Memory B cell (primary cell): Measurements from ENCODE around the gene IL24.

Source experiments
- ATAC-seq: fragments of 150-1000 bp; cut with Tn5 transposase; 2 replicates; pipeline ENCODE4 v1.10.0; 2021; ENCODE audit warnings: low read depth, mild to moderate bottlenecking, moderate library complexity
- DNase-seq, 2 donors: peaks; one replicate each; pipeline ENCODE4 v3.0.0; 2022; ENCODE audit warnings: low spot score in 2 of 2
- H3K27ac Mint-ChIP-seq: one replicate; pipeline ENCODE4 v1.8.0; 2022; ENCODE audit warnings: mild to moderate bottlenecking, moderate library complexity, mixed read lengths
- H3K27me3 Mint-ChIP-seq: one replicate; pipeline ENCODE4 v1.8.0; 2022; ENCODE audit warnings: mixed read lengths
- H3K36me3 Mint-ChIP-seq: one replicate; pipeline ENCODE4 v1.8.0; 2022; ENCODE audit warnings: mild to moderate bottlenecking, mixed read lengths
- H3K4me1 Mint-ChIP-seq: one replicate; pipeline ENCODE4 v1.8.0; 2022; ENCODE audit warnings: mixed read lengths
- H3K4me3 Mint-ChIP-seq: one replicate; pipeline ENCODE4 v1.8.0; 2022; ENCODE audit warnings: mild to moderate bottlenecking, moderate library complexity, mixed read lengths
- H3K9me3 Mint-ChIP-seq: one replicate; pipeline ENCODE4 v1.8.0; 2022; ENCODE audit warnings: mixed read lengths

IL24 gene

DNA sequence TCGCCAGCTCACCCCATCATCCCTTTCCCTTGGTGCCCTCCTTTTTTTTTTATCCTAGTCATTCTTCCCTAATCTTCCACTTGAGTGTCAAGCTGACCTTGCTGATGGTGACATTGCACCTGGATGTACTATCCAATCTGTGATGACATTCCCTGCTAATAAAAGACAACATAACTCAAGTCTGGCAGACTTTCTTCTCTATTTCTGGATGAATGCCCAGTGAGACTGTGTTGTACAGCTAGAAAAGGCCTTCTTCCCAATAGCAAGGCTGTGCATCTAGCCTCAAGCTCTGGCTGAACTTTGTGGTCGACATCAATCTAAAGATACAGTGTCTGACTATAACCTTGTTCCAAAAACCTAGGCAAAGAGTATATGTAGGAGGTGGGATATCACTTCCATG lies 6.4 kb downstream of the IL24 start:
- ATAC-seq (no peak), DNase-seq (no peak)
- Mint-ChIP-seq H3K27ac (peak overlapping the region; percentile 89), H3K4me3 (no peak overlapping the region), H3K27me3 (no peaks in the 10 kb centered on the region), H3K36me3 (peaks cover 40% of the 10 kb centered on the region), H3K9me3 (no peaks in the 10 kb centered on the region), H3K4me1 (peaks cover 54% of the 10 kb centered on the region)

DNA sequence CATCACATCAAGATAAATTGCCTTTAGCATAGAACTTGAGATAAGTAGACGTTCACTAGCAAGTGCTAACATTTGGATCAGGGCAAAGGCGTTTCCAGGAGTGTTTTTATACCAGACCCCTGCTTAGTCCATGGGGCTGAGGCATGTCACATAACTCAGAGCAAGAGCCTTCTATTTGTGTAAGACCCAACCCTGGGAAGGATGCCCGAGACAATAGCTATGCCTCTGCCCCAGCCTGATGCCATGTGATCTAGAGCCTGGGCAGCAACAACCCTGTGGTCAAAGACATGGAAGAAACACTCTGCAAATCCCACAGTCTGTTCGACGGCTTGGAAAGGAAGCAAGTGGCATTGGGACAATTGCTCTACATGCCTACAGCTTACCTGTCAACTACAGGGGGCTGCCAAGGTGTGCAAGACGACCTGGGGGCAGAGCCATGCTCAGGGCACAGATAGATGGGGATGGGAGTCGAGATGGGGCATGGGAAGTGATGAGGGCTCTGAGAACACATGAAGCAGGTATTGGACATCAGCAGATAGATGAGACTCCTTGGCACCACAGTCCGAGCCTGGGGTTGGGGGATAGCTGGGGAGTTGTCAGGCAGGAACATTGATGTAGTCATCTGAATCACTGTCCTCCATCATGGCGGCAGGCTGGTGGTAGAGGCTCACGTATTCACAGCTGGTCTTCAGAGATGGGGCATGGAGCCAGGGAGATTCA lies 7.3 kb downstream of the IL24 start:
- ATAC-seq (no peak), DNase-seq (no peak)
- H3K27me3 Mint-ChIP-seq = no peaks in the 10 kb centered on the region
- H3K9me3 Mint-ChIP-seq = no peaks in the 10 kb centered on the region
- no peak overlapping the region for H3K4me3 Mint-ChIP-seq
- peaks cover 43% of the 10 kb centered on the region for H3K36me3 Mint-ChIP-seq
- peaks cover 56% of the 10 kb centered on the region for H3K4me1 Mint-ChIP-seq
- H3K27ac Mint-ChIP-seq = peak overlapping the region; percentile 68

DNA sequence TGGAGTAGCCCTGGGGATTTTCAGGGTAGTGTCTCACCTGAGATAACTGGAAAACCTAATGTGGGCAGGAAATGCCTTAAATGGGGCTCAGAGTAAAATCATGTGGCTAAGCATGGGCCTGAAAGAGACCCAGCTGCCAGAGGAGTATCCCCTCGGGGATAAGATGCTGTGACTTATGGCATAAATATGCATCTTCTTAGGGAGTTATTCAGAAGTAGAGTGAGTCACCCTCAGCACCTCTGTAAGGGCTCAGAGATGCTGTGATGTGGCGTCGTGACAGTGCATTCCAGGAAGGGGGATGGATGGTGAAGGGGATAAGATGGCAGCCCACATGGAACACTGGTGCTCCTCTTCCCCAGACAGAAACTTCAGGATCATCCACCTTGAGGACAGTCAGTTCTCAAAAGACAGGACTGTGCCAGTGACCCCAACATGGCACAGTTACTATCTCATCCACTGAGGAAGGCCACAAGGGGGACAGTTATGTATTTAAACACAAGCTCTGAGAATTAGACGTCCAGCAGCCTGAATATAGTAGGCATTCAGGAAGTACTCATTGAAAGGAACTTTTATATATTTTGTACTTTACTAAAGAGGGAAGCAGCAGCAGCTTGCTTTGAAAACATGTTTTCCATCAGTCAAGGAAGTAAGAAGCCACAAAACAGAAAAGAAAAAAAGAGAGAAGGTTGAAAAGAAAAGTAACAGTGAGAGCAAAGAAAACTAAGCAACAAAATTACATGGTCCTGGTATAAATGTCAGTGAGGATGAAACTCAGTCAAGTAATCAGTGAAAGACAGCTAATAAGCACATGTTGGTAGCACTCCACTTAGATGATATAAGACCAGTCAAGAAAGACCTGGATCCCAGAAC lies 8.3 kb downstream of the IL24 start:
- no peaks in the 10 kb centered on the region for H3K9me3 Mint-ChIP-seq
- ATAC-seq (peak; percentile 80), DNase-seq (no peak)
- H3K27me3 Mint-ChIP-seq = no peaks in the 10 kb centered on the region
- H3K27ac Mint-ChIP-seq = peak overlapping the region; percentile 68
- H3K36me3 Mint-ChIP-seq = peaks cover 43% of the 10 kb centered on the region
- peaks cover 53% of the 10 kb centered on the region for H3K4me1 Mint-ChIP-seq
- peak overlapping the region; percentile 49 for H3K4me3 Mint-ChIP-seq

DNA sequence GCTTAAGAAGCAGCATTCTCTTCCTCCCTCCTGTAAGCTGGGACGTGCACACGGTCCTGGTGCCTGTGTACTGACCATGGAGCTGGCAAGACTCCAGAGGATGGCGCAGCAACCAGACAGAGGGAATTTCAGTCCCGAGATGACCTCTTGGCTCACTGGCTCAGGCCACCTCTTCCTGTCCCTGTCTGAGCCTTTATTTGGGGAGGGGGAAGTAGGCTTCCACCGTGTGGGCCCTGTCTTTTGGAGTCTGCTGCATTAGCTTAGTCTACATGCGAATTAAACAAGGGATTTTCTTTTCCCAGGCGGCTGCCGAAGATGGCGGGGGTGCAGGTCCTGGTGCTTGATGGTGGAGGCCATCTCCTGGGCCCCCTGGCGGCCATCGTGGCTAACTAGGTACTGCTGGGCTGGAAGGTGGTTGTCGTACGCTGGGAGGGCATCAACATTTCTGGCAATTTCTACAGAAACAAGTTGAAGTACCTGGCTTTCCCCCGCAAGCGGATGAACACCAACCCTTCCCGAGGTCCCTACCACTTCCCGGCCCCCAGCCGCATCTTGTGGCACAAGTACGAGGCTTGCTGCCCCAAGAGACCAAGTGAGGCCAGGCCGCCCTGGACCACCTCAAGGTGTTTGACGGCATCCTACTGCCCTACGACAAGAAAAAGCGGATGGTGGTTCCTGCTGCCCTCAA lies 10.2 kb downstream of the IL24 start:
- H3K36me3 Mint-ChIP-seq = peaks cover 60% of the 10 kb centered on the region
- peak overlapping the region; percentile 54 for H3K4me3 Mint-ChIP-seq
- no peak overlapping the region for H3K27ac Mint-ChIP-seq
- ATAC-seq (no peak), DNase-seq (no peak)
- H3K4me1 Mint-ChIP-seq = peaks cover 62% of the 10 kb centered on the region
- H3K9me3 Mint-ChIP-seq = no peaks in the 10 kb centered on the region
- H3K27me3 Mint-ChIP-seq = no peaks in the 10 kb centered on the region

GRCh38 chr1:206908038-206908437 lies 10.8 kb downstream of the IL24 start:
- peaks cover 62% of the 10 kb centered on the region for H3K36me3 Mint-ChIP-seq

DNA sequence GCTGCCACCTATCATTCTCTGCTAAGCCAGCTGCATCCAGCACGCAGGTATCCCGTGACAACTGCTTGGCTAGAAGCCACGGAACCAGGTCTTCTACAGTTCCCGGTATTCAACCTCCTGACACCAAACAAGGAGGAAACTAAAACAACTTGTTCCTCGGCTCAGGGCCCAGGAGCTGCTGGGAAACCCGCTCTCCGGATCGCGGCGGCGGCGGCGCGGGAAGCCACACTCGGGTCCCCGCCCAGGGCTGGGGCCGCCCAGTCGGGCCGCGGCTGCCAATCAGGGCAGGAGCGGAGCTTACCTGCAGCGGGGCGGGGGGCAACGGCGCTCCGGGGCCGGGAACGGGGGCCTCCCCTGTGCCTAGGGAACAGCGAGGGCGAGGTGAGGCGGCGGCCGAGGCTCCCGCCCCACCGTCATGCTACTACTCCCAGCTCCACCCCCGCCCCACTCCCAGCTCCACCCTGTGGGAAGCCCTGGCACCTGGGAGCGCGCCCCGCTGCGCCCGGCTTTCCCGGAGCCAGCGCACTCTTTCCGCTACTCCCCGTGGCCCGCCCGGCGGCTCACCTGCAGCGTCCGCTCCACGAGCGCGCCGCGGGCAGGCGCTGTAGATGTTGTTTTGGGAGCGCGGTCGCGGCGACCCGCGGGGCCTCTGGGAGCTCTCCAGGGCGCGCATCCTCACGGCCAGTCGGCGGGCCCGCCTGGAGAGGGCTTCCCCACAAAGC lies 12.1 kb downstream of the IL24 start:
- DNase-seq (peak in 1 of 2 donors; percentile 37), ATAC-seq (peak; percentile 18)
- H3K36me3 Mint-ChIP-seq = peaks cover 59% of the 10 kb centered on the region
- no peaks in the 10 kb centered on the region for H3K27me3 Mint-ChIP-seq
- no peaks in the 10 kb centered on the region for H3K9me3 Mint-ChIP-seq
- peaks cover 70% of the 10 kb centered on the region for H3K4me1 Mint-ChIP-seq
- peak overlapping the region; percentile 81 for H3K27ac Mint-ChIP-seq
- H3K4me3 Mint-ChIP-seq = peak overlapping the region; percentile 37

More at GRCh38 chr1:206908038-206908437, 10.8 kb downstream of the IL24 start:
- peaks cover 63% of the 10 kb centered on the region for H3K4me1 Mint-ChIP-seq
- H3K4me3 Mint-ChIP-seq = peak overlapping the region; percentile 54
- peak overlapping the region; percentile 25 for H3K27ac Mint-ChIP-seq
- no peaks in the 10 kb centered on the region for H3K9me3 Mint-ChIP-seq
- ATAC-seq (no peak), DNase-seq (no peak)
- no peaks in the 10 kb centered on the region for H3K27me3 Mint-ChIP-seq

- ATAC-seq (no peak), DNase-seq (no peak)
- Mint-ChIP-seq H3K36me3 (peaks cover 58% of the 10 kb centered on the region), H3K9me3 (no peaks in the 10 kb centered on the region), H3K4me3 (peak overlapping the region; percentile 54), H3K27me3 (no peaks in the 10 kb centered on the region), H3K27ac (peak overlapping the region; percentile 81), H3K4me1 (peaks cover 71% of the 10 kb centered on the region)
Measured at GRCh38 chr1:206909883-206910318, 12.7 kb downstream of the IL24 start.

DNA sequence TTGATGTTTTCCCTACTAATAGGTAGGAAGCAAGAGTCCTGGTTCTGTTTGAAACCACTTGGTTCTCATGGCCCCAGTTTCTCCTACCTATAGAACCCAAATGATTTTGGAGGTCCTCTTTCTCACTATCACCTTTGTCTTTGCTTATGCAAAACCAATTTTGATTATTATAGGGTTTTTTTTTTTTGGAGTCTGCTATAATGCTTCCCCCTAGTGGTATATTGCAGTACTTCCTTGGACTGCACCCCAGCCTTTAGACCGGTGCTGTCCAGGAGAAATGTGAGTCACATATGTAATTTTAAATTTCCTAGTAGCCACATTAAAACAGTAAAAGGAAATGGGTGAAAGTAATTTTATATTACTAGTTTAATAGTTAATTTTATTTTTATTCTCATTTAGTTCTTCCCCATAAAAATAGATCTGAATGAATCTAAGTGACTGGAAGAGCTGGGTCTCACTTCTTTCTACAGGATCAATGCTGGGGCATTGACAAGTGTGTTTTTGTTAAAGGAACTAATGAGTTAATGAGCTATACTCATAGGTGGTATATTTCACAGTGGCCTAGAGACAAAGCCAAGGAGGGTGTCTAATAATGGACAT lies 13.9 kb downstream of the IL24 start:
- H3K4me3 Mint-ChIP-seq = peak overlapping the region; percentile 69
- H3K9me3 Mint-ChIP-seq = no peaks in the 10 kb centered on the region
- ATAC-seq (peak; percentile 58), DNase-seq (peak in 1 of 2 donors; percentile 59)
- peaks cover 72% of the 10 kb centered on the region for H3K4me1 Mint-ChIP-seq
- H3K27me3 Mint-ChIP-seq = no peaks in the 10 kb centered on the region
- peaks cover 61% of the 10 kb centered on the region for H3K36me3 Mint-ChIP-seq
- peak overlapping the region; percentile 81 for H3K27ac Mint-ChIP-seq

- Mint-ChIP-seq H3K9me3 (no peaks in the 10 kb centered on the region), H3K27me3 (no peaks in the 10 kb centered on the region), H3K4me1 (peaks cover 79% of the 10 kb centered on the region), H3K27ac (no peak overlapping the region), H3K36me3 (peaks cover 70% of the 10 kb centered on the region), H3K4me3 (no peak overlapping the region)
- DNase-seq (peak; percentile 60 to 70), ATAC-seq (peak; percentile 66)
Measured at GRCh38 chr1:206912445-206913095, 15.3 kb downstream of the IL24 start.

- Mint-ChIP-seq H3K4me1 (peaks cover 78% of the 10 kb centered on the region), H3K27ac (no peak overlapping the region), H3K9me3 (no peaks in the 10 kb centered on the region), H3K27me3 (no peaks in the 10 kb centered on the region), H3K4me3 (no peak overlapping the region), H3K36me3 (peaks cover 69% of the 10 kb centered on the region)
- no peak for ATAC-seq
- no peak for DNase-seq
Measured at GRCh38 chr1:206913766-206914537, 16.7 kb downstream of the IL24 start.

- H3K36me3 Mint-ChIP-seq = peaks cover 77% of the 10 kb centered on the region
- H3K27me3 Mint-ChIP-seq = no peaks in the 10 kb centered on the region
- no peak overlapping the region for H3K4me3 Mint-ChIP-seq
- no peak for ATAC-seq
- H3K4me1 Mint-ChIP-seq = peaks cover 77% of the 10 kb centered on the region
- no peaks in the 10 kb centered on the region for H3K9me3 Mint-ChIP-seq
- no peak overlapping the region for H3K27ac Mint-ChIP-seq
- no peak for DNase-seq
Measured at GRCh38 chr1:206915030-206915735, 17.9 kb downstream of the IL24 start.
